Measurements from ENCODE around the gene ZDHHC9.

GRCh38 chrX:129768586-129769466 is 74.9 kb downstream of the ZDHHC9 start:
- TF ChIP-seq CTCF (IDR thresholded peaks at IDR 0.05) (no peak), POLR2AphosphoS5 (IDR thresholded peaks at IDR 0.05; ENCODE audit: insufficient read depth in 1 of 2, low read depth in 1 of 2) (no peak), POLR2A (IDR thresholded peaks at IDR 0.05) (no peak)

All from vagina (tissue), 2 donors.